ENCODE data around the gene PTPN3.
A peak's percentile ranks its signal among the peaks of the same experiment; 100 is the strongest.

DNA sequence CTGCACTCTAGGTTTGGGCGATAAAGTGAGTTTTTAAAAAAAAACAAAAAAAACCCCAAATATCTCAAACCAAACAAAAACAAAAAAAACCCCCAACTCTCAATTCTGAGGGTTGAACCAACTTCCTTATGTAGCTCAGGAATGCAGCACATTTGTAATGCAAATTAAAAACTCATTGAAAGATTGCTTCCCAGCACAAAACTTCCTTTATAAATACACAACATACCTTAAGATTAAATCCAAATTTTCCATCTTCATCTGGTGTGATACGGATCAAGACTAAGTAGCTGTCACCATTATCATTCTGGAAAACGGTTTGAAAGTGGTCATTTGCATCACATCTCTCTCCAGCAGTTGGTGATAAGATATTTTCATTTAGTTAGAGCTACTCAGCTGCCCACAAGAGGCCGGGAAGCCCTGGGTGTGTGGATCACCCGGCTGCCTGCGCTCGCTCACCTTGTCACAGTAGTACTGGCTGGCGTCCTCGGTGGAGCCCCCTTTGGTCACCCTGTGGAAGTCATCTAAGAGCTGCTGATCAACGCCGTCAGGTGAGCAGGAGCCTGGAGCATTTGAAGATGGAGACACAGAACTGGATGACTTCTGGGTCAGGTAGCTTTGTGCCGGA is 88.2 kb downstream of the PTPN3 start:
- TF ChIP-seq, protein P1, sequence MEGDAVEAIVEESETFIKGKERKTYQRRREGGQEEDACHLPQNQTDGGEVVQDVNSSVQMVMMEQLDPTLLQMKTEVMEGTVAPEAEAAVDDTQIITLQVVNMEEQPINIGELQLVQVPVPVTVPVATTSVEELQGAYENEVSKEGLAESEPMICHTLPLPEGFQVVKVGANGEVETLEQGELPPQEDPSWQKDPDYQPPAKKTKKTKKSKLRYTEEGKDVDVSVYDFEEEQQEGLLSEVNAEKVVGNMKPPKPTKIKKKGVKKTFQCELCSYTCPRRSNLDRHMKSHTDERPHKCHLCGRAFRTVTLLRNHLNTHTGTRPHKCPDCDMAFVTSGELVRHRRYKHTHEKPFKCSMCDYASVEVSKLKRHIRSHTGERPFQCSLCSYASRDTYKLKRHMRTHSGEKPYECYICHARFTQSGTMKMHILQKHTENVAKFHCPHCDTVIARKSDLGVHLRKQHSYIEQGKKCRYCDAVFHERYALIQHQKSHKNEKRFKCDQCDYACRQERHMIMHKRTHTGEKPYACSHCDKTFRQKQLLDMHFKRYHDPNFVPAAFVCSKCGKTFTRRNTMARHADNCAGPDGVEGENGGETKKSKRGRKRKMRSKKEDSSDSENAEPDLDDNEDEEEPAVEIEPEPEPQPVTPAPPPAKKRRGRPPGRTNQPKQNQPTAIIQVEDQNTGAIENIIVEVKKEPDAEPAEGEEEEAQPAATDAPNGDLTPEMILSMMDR (IDR thresholded peaks at IDR 0.05 in 2 of 3, conservative IDR thresholded peaks at IDR 0.05 in 1 of 3; ENCODE audit: borderline replicate concordance in 1 of 3, insufficient read depth in 1 of 3, low read depth in 2 of 3, low read length in 2 of 3), result peak in 2 of 3 experiments; percentile 34 to 43; a peak in 4 of 6 replicates
- no peak for TF ChIP-seq ZNF274 (IDR thresholded peaks at IDR 0.05; ENCODE audit: low read depth, low read length)

Measured in HCT116 (cell line).